Osteocyte (in vitro differentiated cells): ENCODE data around the gene SETDB1. TPM values are rescaled to one million over a fixed set of nuclear protein-coding genes. Genes with fewer than 3 reads are reported as not detected.

Source experiments
- DNase-seq: peaks from one replicate; pipeline ENCODE4 v3.0.0; 2021; ENCODE audit warnings: mixed read lengths; ENCODE audit not compliant: unreplicated experiment; ENCODE audit errors: extremely low spot score
- H3K27ac Mint-ChIP-seq: one replicate; pipeline ENCODE4 v1.8.0; 2021; ENCODE audit warnings: mild to moderate bottlenecking, mixed read lengths; ENCODE audit not compliant: unreplicated experiment
- H3K27me3 Mint-ChIP-seq: one replicate; pipeline ENCODE4 v1.8.0; 2021; ENCODE audit warnings: mixed read lengths; ENCODE audit not compliant: unreplicated experiment
- H3K36me3 Mint-ChIP-seq: one replicate; pipeline ENCODE4 v1.8.0; 2021; ENCODE audit warnings: mixed read lengths; ENCODE audit not compliant: unreplicated experiment
- H3K4me1 Mint-ChIP-seq: one replicate; pipeline ENCODE4 v1.8.0; 2021; ENCODE audit warnings: mixed read lengths; ENCODE audit not compliant: unreplicated experiment
- H3K4me3 Mint-ChIP-seq: one replicate; pipeline ENCODE4 v1.8.0; 2021; ENCODE audit warnings: mild to moderate bottlenecking, moderate library complexity, mixed read lengths; ENCODE audit not compliant: unreplicated experiment
- H3K9me3 Mint-ChIP-seq: one replicate; pipeline ENCODE4 v1.8.0; 2021; ENCODE audit warnings: mixed read lengths; ENCODE audit not compliant: unreplicated experiment
- CTCF ChIP-seq: fragments of 200-600 bp; sonication (generic); IDR thresholded peaks from 2 replicates; pipeline ENCODE4 v1.5.0; 2021; ENCODE audit warnings: antibody characterized with exemption, mild to moderate bottlenecking, moderate library complexity
- total RNA-seq: library from RNA; stranded (reverse); gene quantifications from 2 replicates; pipeline ENCODE4 v1.2.1, GENCODE V29; 2021

The SETDB1 gene
- total RNA-seq, 1 donor from 2014 or later: 53.5 TPM

GRCh38 chr1:150987924-150988323 is 61.8 kb downstream of the SETDB1 start:
- Mint-ChIP-seq H3K4me1 (no peaks in the 10 kb centered on the region), H3K27me3 (no peaks in the 10 kb centered on the region), H3K4me3 (no peak overlapping the region), H3K27ac (no peak overlapping the region), H3K9me3 (no peaks in the 10 kb centered on the region), H3K36me3 (no peaks in the 10 kb centered on the region)
- no peak for DNase-seq
- TF ChIP-seq CTCF: no peak

GRCh38 chr1:150992626-150993025 is 66.5 kb downstream of the SETDB1 start:
- TF ChIP-seq CTCF: no peak
- peaks cover 2% of the 10 kb centered on the region for H3K4me1 Mint-ChIP-seq
- no peak for DNase-seq

DNA sequence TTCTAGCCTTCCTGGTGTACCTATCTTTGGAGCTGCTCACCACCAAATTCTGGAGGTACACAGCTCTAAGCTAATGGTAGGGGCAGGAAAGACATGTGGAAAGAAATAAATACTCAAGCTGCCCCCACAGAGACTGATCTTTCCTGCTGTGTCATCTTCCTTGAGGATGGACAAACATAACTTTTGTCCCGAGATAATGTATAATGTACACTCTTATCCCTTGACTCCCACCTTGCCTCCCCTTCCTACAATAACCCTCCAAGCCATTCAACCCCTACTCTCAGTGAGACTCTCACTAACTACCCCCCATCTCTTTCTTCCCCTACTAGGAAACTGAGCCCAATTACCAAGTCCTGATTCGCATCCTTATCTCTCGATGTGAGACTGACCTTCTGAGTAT is 68.1 kb downstream of the SETDB1 start:
- Mint-ChIP-seq H3K9me3 (no peaks in the 10 kb centered on the region), H3K27me3 (no peaks in the 10 kb centered on the region), H3K4me3 (no peak overlapping the region), H3K4me1 (peaks cover 4% of the 10 kb centered on the region), H3K27ac (no peak overlapping the region), H3K36me3 (peaks cover 9% of the 10 kb centered on the region)
- no peak for DNase-seq
- TF ChIP-seq CTCF: no peak

More at GRCh38 chr1:150992626-150993025, 66.5 kb downstream of the SETDB1 start:
- H3K4me3 Mint-ChIP-seq: no peak overlapping the region
- H3K36me3 Mint-ChIP-seq: peaks cover 5% of the 10 kb centered on the region
- no peaks in the 10 kb centered on the region for H3K9me3 Mint-ChIP-seq
- no peaks in the 10 kb centered on the region for H3K27me3 Mint-ChIP-seq
- H3K27ac Mint-ChIP-seq: no peak overlapping the region

DNA sequence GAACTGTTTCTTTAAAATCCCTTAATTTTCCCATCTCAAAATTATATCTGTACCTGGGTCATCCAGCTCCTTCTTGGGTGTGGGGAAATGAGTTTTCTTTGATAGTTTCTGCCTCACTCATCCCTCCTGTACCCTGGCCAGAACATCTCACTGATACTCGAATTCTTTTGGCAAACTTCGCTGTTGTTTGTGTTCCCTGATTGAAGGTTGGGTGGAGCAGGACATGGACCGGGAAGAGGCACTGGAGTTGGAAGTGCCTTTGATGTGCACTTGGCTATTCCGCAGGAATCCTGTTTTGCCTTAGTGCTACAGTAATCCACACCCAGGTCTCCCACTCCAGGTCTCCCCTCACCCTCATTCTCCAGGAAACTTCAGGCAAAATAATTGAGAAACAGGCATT is 69.3 kb downstream of the SETDB1 start:
- H3K4me3 Mint-ChIP-seq: no peak overlapping the region
- no peak for DNase-seq
- H3K9me3 Mint-ChIP-seq: no peaks in the 10 kb centered on the region
- H3K4me1 Mint-ChIP-seq: peaks cover 4% of the 10 kb centered on the region
- TF ChIP-seq CTCF: no peak
- H3K36me3 Mint-ChIP-seq: peaks cover 9% of the 10 kb centered on the region
- H3K27me3 Mint-ChIP-seq: no peaks in the 10 kb centered on the region
- H3K27ac Mint-ChIP-seq: no peak overlapping the region

- Mint-ChIP-seq H3K36me3 (peaks cover 9% of the 10 kb centered on the region), H3K27ac (no peak overlapping the region), H3K4me1 (peaks cover 4% of the 10 kb centered on the region), H3K27me3 (no peaks in the 10 kb centered on the region), H3K9me3 (no peaks in the 10 kb centered on the region), H3K4me3 (no peak overlapping the region)
- peak; percentile 82 for TF ChIP-seq CTCF
- no peak for DNase-seq
These were observed 69.7 kb downstream of the SETDB1 start for GRCh38 chr1:150995896-150996295.
